ENCODE results near the gene COPS7A. TPM values are rescaled to one million over a fixed set of nuclear protein-coding genes. Genes with fewer than 3 reads are reported as not detected.

COPS7A gene
- total and polyA plus RNA-seq, 9 of the 15 experiments (the other 6 are each of a cell fraction or from before 2014, with no cell fraction given), result 12.7 to 36.0 (median 24.3) TPM

DNA sequence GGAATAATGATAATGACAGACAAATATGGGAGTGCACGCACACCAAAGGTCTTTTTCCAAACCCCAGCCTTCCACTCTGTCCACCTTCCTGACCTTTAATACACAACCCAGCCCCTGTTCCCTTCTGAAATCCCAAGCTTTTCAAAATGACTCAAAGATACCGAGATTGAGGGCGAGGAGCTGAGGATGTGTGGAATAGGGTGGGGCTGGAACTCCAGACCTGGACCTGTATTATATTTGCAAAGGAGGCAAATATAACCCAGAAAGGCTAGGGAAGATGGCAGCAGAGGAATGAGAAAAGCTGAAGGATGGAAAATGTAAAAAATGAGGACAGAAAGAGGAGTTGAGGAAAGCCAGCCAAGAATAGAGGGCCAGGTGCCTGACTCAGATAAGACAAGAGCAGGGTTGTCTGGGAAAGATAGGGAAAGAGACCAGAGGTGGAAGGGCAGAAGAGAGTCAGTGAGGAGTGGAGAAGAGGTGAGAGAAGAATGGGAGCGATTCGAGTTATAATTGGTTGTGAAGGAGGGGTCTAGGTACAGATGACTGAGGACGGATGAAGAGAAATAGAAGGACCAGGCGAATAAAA is 41.3 kb downstream of the COPS7A start (continued):
- TF ChIP-seq, protein P1, sequence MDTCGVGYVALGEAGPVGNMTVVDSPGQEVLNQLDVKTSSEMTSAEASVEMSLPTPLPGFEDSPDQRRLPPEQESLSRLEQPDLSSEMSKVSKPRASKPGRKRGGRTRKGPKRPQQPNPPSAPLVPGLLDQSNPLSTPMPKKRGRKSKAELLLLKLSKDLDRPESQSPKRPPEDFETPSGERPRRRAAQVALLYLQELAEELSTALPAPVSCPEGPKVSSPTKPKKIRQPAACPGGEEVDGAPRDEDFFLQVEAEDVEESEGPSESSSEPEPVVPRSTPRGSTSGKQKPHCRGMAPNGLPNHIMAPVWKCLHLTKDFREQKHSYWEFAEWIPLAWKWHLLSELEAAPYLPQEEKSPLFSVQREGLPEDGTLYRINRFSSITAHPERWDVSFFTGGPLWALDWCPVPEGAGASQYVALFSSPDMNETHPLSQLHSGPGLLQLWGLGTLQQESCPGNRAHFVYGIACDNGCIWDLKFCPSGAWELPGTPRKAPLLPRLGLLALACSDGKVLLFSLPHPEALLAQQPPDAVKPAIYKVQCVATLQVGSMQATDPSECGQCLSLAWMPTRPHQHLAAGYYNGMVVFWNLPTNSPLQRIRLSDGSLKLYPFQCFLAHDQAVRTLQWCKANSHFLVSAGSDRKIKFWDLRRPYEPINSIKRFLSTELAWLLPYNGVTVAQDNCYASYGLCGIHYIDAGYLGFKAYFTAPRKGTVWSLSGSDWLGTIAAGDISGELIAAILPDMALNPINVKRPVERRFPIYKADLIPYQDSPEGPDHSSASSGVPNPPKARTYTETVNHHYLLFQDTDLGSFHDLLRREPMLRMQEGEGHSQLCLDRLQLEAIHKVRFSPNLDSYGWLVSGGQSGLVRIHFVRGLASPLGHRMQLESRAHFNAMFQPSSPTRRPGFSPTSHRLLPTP (IDR thresholded peaks at IDR 0.05; ENCODE audit: borderline replicate concordance, extremely low read depth, insufficient read length), result no peak
- TF ChIP-seq CHD4 (IDR thresholded peaks at IDR 0.05; ENCODE audit: insufficient read depth, insufficient replicate concordance, low read depth, low read length, poor library complexity, severe bottlenecking), result no peak
- TF ChIP-seq EZH2 (IDR thresholded peaks at IDR 0.05; ENCODE audit: borderline replicate concordance, low read depth, low read length), result no peak
- TF ChIP-seq, protein P2, sequence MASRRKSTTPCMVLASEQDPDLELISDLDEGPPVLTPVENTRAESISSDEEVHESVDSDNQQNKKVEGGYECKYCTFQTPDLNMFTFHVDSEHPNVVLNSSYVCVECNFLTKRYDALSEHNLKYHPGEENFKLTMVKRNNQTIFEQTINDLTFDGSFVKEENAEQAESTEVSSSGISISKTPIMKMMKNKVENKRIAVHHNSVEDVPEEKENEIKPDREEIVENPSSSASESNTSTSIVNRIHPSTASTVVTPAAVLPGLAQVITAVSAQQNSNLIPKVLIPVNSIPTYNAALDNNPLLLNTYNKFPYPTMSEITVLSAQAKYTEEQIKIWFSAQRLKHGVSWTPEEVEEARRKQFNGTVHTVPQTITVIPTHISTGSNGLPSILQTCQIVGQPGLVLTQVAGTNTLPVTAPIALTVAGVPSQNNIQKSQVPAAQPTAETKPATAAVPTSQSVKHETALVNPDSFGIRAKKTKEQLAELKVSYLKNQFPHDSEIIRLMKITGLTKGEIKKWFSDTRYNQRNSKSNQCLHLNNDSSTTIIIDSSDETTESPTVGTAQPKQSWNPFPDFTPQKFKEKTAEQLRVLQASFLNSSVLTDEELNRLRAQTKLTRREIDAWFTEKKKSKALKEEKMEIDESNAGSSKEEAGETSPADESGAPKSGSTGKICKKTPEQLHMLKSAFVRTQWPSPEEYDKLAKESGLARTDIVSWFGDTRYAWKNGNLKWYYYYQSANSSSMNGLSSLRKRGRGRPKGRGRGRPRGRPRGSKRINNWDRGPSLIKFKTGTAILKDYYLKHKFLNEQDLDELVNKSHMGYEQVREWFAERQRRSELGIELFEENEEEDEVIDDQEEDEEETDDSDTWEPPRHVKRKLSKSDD (conservative IDR thresholded peaks at IDR 0.05; ENCODE audit: low read length), result no peak
- no peak for TF ChIP-seq HEY1 (CRISPR knock-in tag; IDR thresholded peaks at IDR 0.05; ENCODE audit: borderline replicate concordance)
- no peak for TF ChIP-seq GTF2A2 (tag; IDR thresholded peaks at IDR 0.05)
- no peak for TF ChIP-seq PPARD (CRISPR knock-in tag; IDR thresholded peaks at IDR 0.05)
- TF ChIP-seq ZNF668 (CRISPR knock-in tag; IDR thresholded peaks at IDR 0.05), result no peak
- TF ChIP-seq NFIX (CRISPR knock-in tag; IDR thresholded peaks at IDR 0.05; ENCODE audit: low read depth), result no peak
- no peak for TF ChIP-seq ZNF347 (CRISPR knock-in tag; IDR thresholded peaks at IDR 0.05; ENCODE audit: low read depth)
- TF ChIP-seq RBM14 (IDR thresholded peaks at IDR 0.05; ENCODE audit: borderline replicate concordance, insufficient read depth, low read depth, low read length), result no peak
- no peak for TF ChIP-seq XRCC5 (IDR thresholded peaks at IDR 0.05; ENCODE audit: low read depth, low read length)
- TF ChIP-seq MAZ (CRISPR knock-in tag; conservative IDR thresholded peaks at IDR 0.05 in 1 of 2, IDR thresholded peaks at IDR 0.05 in 1 of 2), result peak in 1 of 2 experiments; percentile 54; a peak in 1 of 4 replicates
- TF ChIP-seq, protein P3, sequence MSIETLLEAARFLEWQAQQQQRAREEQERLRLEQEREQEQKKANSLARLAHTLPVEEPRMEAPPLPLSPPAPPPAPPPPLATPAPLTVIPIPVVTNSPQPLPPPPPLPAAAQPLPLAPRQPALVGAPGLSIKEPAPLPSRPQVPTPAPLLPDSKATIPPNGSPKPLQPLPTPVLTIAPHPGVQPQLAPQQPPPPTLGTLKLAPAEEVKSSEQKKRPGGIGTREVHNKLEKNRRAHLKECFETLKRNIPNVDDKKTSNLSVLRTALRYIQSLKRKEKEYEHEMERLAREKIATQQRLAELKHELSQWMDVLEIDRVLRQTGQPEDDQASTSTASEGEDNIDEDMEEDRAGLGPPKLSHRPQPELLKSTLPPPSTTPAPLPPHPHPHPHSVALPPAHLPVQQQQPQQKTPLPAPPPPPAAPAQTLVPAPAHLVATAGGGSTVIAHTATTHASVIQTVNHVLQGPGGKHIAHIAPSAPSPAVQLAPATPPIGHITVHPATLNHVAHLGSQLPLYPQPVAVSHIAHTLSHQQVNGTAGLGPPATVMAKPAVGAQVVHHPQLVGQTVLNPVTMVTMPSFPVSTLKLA (conservative IDR thresholded peaks at IDR 0.05), result peak in 1 of 2 experiments; percentile 43; a peak in 3 of 4 replicates
- 0 out of 2 replicates have a peak, but pooled peaks have one; percentile 2 for TF ChIP-seq MAFK (IDR thresholded peaks at IDR 0.05; ENCODE audit: low read length)
- TF ChIP-seq E2F3 (CRISPR knock-in tag; IDR thresholded peaks at IDR 0.05), result no peak
- no peak for TF ChIP-seq SMARCB1 (IDR thresholded peaks at IDR 0.05; ENCODE audit: insufficient read length, low read depth)
- TF ChIP-seq, protein P4, sequence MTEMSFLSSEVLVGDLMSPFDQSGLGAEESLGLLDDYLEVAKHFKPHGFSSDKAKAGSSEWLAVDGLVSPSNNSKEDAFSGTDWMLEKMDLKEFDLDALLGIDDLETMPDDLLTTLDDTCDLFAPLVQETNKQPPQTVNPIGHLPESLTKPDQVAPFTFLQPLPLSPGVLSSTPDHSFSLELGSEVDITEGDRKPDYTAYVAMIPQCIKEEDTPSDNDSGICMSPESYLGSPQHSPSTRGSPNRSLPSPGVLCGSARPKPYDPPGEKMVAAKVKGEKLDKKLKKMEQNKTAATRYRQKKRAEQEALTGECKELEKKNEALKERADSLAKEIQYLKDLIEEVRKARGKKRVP (CRISPR knock-in tag; IDR thresholded peaks at IDR 0.05), result no peak
- TF ChIP-seq MIER1 (IDR thresholded peaks at IDR 0.05; ENCODE audit: low read depth), result peak; percentile 52; the same call in 1 of the 2 replicates

All from K562 (cell line).